BLaER1 treated with 17β-estradiol and CSF1 and Interleukin-3, amounts not matched to agents 10 nM and 100 nM (cell line): Measurements from ENCODE around the gene TRPM1.
"Not testable (repeated sequence)": the region's sequence is repeated elsewhere in the genome, so short reads cannot be mapped to it uniquely, and the experiment has no call there.

Experiments used
- H3K27ac ChIP-seq, 11 experiments: shearing (Covaris generic); formaldehyde crosslinking; 2 replicates each; pipeline ENCODE4 v1.8.1; 2022
- H3K27me3 ChIP-seq, 11 experiments: shearing (Covaris generic); formaldehyde crosslinking; 2 replicates each; pipeline ENCODE4 v1.8.1; 2022
- H3K36me3 ChIP-seq, 11 experiments: shearing (Covaris generic); formaldehyde crosslinking; 2 replicates each; pipeline ENCODE4 v1.8.1; 2022
- H3K4me1 ChIP-seq, 10 experiments: shearing (Covaris generic); formaldehyde crosslinking; 2 replicates each; pipeline ENCODE4 v1.8.1; 2022
- H3K4me2 ChIP-seq, 11 experiments: shearing (Covaris generic); formaldehyde crosslinking; 2 replicates each; pipeline ENCODE4 v1.8.1; 2022
- H3K4me3 ChIP-seq, 10 experiments: shearing (Covaris generic); formaldehyde crosslinking; 2 replicates each; pipeline ENCODE4 v1.8.1; 2022
- H3K9ac ChIP-seq, 11 experiments: shearing (Covaris generic); formaldehyde crosslinking; 2 replicates each; pipeline ENCODE4 v1.8.1; 2022
- H3K9me3 ChIP-seq, 11 experiments: shearing (Covaris generic); formaldehyde crosslinking; replicated peaks in 1 of 11; 2 replicates each; pipeline ENCODE4 v1.8.1; 2022
- H4K20me1 ChIP-seq, 11 experiments: shearing (Covaris generic); formaldehyde crosslinking; 2 replicates each; pipeline ENCODE4 v1.8.1; 2022
- Cebpa-rat ChIP-seq, 11 experiments: shearing (Covaris generic); IDR thresholded peaks; 2 replicates each; pipeline ENCODE4 v1.8.1; 2022

The TRPM1 gene

DNA sequence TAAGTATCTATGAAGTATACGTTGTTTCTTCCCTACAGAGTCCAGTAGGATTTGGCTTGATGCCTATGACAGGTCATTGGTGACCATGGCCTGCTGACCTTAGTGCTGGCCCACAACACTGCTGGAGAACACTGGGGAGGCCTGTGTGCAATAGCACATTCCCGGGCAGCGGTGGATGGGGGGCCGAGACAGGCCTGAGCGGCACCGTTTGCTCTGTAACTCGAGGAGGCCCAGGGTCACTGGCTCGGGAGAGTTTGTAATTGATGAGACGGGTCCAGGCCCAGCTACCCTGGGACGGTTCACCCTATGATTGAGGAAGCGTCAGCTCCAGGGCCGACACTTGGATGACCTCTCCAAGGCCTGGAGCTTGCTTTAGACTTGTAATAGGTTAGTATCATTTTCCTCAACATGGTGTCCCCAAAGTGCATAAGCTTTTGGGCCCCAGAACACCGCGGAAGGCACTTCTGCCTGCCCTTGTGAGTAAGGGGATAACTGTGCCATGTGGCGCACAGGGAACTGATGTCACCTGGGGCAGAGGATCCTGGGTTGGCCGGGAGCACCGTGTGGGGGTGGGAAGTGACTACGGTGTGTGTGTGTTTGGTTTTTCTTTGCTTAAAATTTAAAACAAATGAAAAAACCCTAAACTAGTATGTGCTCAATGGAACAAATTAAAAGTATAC lies 12.0 kb downstream of the TRPM1 start:
- Histone ChIP-seq H3K4me1 (no peaks in the 10 kb centered on the region; a peak in 1 of 20 replicates), H4K20me1 (no peaks in the 10 kb centered on the region), H3K4me2 (no peak overlapping the region), H3K4me3 (no peak overlapping the region), H3K27ac (no peak overlapping the region), H3K9ac (no peak overlapping the region), H3K27me3 (no peaks in the 10 kb centered on the region), H3K9me3 (peaks cover 0 to 14% (median 4%) of the 10 kb centered on the region in 11 experiments; a peak in 8 of 22 replicates), H3K36me3 (no peaks in the 10 kb centered on the region)
- TF ChIP-seq Cebpa-rat (IDR thresholded peaks at IDR 0.05), result no peak

DNA sequence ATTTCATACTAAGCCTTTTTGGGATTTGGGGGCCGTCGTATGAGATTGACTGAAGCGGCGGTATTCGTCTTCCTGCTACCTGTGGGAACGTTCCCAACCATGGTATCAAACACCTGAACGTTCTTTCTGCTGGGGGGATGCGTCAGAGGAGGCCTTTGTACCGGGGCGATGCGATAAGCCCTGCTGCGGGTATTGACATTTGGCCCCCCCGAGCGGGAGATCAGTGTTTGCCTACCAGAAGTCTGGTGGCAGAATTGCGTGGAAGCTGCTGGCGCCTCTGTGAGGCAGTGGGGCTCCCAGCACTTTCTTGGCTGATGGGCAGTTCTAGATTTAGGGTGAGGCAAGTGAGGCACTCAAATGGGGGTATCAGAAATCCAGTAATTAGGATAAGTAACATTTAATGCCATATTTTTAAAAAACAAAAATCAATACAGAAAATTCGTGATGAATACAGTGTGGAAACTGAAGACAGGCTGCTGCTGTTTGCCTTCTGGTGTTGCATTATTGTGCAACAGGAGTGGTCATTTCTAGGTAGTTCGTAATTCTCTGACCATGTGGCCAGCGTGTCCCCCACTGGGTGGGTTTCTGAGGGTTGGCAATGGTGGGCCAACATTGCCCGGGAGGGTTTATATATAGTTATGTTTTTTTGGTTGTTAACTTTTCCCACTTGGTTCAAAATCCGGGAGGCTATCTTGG lies 12.7 kb downstream of the TRPM1 start:
- peaks cover under 1 to 4% (median 2%) of the 10 kb centered on the region in 10 experiments; a peak in 17 of 20 replicates for H3K4me1 ChIP-seq
- H3K4me3 ChIP-seq, result no peak overlapping the region
- no peaks in the 10 kb centered on the region for H3K27me3 ChIP-seq
- TF ChIP-seq Cebpa-rat (IDR thresholded peaks at IDR 0.05), result peak in 2 of 11 experiments; percentile 15 to 60; a peak in 1 of 22 replicates
- no peak overlapping the region for H3K4me2 ChIP-seq
- H4K20me1 ChIP-seq, result no peaks in the 10 kb centered on the region
- no peaks in the 10 kb centered on the region for H3K36me3 ChIP-seq
- no peak overlapping the region for H3K27ac ChIP-seq
- H3K9me3 ChIP-seq, result peaks cover 0 to 14% (median 4%) of the 10 kb centered on the region in 11 experiments; a peak in 8 of 22 replicates
- H3K9ac ChIP-seq, result no peak overlapping the region

DNA sequence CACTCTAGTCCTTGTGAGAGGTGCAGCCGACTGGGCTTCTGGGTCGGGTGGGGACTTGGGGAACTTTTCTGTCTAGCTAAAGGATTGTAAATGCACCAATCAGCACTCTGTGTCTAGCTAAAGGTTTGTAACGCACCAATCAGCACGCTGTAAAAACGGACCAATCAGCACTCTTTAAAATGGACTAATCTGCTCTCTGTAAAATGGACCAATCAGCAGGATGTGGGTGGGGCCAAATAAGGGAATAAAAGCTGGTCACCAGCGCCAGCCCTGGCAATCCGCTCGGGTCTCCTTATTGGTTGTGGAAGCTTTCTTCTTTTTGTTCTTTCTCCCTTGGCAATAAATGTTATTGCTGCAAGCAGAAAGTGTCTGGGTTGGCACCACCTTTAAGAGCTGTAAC lies 13.5 kb downstream of the TRPM1 start:
- not testable (repeated sequence) for H3K9ac ChIP-seq, H3K27ac ChIP-seq, H3K4me2 ChIP-seq, H3K27me3 ChIP-seq, H3K4me3 ChIP-seq, H3K36me3 ChIP-seq, H4K20me1 ChIP-seq
- H3K4me1 ChIP-seq, result peaks cover 8 to 12% (median 9%) of the 10 kb centered on the region in 10 experiments
- H3K9me3 ChIP-seq, result peaks cover 0 to 14% (median 4%) of the 10 kb centered on the region in 11 experiments; a peak in 8 of 22 replicates

DNA sequence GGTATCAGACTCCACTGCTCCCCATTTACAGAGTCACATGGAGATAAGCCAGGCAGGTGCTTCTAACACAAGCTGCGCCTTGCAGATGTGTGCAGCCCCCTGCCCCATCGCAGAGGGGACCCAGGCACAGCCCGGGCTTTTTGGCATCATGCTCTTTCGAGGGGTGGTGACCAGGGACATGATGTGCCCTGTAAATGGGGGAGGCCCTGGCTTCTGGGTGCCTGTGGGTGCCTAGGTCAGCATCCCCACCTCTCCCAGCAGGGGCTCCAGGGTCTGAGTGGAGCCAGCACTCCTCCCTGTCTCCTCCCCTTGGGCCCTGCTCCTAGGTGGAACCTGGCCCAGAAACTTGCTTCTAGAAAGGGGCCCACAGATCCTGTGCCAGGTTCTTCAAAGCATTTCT lies 15.2 kb downstream of the TRPM1 start:
- Histone ChIP-seq H3K27me3 (no peaks in the 10 kb centered on the region), H3K4me2 (no peak overlapping the region)

DNA sequence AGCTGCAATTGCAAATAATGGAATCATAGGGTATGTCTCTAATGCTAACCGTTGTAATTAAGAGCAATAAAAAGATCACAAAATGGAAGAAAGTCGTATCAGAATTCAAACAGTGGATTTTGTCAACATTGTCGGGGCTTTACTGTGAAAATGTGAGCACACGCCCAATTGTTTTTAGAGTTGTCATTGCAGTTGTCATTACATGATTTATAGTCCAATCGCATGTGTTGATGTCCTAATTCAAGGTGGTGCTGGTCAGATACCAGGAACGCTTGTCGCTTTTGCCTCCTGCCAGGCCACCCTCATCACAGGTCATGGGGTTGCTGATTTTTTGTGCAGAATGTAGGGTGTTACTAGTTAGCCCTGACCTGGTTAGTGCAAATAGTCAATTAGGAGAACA lies 16.2 kb downstream of the TRPM1 start:
- no peak overlapping the region for H3K4me2 ChIP-seq
- no peak overlapping the region for H3K4me3 ChIP-seq
- H3K27me3 ChIP-seq, result no peaks in the 10 kb centered on the region
- no peak for TF ChIP-seq Cebpa-rat (IDR thresholded peaks at IDR 0.05)
- H3K36me3 ChIP-seq, result no peaks in the 10 kb centered on the region
- H3K4me1 ChIP-seq, result peaks cover 9 to 25% (median 14%) of the 10 kb centered on the region in 10 experiments
- peaks cover 0 to 14% (median 4%) of the 10 kb centered on the region in 11 experiments; a peak in 8 of 22 replicates for H3K9me3 ChIP-seq
- no peak overlapping the region for H3K9ac ChIP-seq
- H3K27ac ChIP-seq, result no peak overlapping the region
- H4K20me1 ChIP-seq, result no peaks in the 10 kb centered on the region

More for the DNA sequence above, 15.2 kb downstream of the TRPM1 start:
- H3K4me3 ChIP-seq, result no peak overlapping the region
- H3K36me3 ChIP-seq, result no peaks in the 10 kb centered on the region
- peaks cover 0 to 14% (median 4%) of the 10 kb centered on the region in 11 experiments; a peak in 8 of 22 replicates for H3K9me3 ChIP-seq
- no peak overlapping the region for H3K9ac ChIP-seq
- peaks cover 9 to 25% (median 14%) of the 10 kb centered on the region in 10 experiments for H3K4me1 ChIP-seq
- H3K27ac ChIP-seq, result no peak overlapping the region
- TF ChIP-seq Cebpa-rat (IDR thresholded peaks at IDR 0.05), result no peak
- H4K20me1 ChIP-seq, result no peaks in the 10 kb centered on the region

DNA sequence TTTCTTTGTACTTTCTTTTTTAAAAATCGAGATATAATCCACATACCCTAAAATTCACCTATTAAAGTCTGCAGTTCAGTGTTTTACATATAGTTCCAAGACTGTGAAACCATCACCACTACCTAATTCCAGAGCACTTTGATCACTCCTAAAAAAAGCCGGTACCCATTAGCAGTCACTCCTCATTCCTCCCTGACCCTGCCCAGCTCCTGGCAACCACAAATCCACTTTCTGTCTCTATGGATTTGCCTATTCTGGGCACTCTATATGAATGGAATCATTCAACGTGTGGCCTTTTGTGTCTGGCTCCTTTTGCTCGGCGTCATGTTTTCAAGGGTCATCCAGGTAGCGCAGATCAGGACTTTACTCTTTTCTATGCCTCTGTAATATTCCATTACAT lies 17.3 kb downstream of the TRPM1 start:
- peak overlapping the region in 5 of 11 experiments; percentile 62 to 80 (median 69); a peak in 10 of 22 replicates for H3K4me2 ChIP-seq
- H3K4me3 ChIP-seq, result no peak overlapping the region
- no peaks in the 10 kb centered on the region for H4K20me1 ChIP-seq
- no peak overlapping the region for H3K9ac ChIP-seq
- no peak for TF ChIP-seq Cebpa-rat (IDR thresholded peaks at IDR 0.05)
- peaks cover 0 to 13% (median 4%) of the 10 kb centered on the region in 11 experiments; a peak in 8 of 22 replicates for H3K9me3 ChIP-seq
- no peaks in the 10 kb centered on the region for H3K36me3 ChIP-seq
- no peak overlapping the region for H3K27ac ChIP-seq
- H3K27me3 ChIP-seq, result no peaks in the 10 kb centered on the region
- H3K4me1 ChIP-seq, result peaks cover 9 to 25% (median 14%) of the 10 kb centered on the region in 10 experiments

DNA sequence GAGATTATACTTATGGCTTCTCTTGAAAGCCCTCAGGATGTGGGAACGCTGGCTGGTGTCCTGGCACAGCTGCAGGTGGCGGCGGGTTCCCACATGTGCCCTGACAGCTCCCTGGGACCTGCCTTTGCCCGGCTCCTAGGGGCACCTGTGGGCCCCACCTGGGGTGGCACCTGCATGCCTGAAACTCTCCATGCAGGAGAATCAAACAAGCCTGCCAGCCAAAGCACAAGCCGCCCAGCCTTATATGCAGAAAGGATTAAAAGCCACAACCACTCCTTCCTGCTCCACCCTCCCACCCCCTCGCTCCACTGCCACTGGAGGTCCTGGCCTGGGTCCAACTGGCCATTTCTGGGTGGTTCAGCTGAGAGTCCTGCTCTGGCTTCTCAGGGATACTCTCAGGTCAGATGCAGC lies 18.1 kb downstream of the TRPM1 start:
- H3K4me2 ChIP-seq, result peak overlapping the region; percentile 36 to 80 (median 67)
- no peaks in the 10 kb centered on the region for H3K36me3 ChIP-seq
- H3K4me1 ChIP-seq, result peaks cover 9 to 25% (median 14%) of the 10 kb centered on the region in 10 experiments

DNA sequence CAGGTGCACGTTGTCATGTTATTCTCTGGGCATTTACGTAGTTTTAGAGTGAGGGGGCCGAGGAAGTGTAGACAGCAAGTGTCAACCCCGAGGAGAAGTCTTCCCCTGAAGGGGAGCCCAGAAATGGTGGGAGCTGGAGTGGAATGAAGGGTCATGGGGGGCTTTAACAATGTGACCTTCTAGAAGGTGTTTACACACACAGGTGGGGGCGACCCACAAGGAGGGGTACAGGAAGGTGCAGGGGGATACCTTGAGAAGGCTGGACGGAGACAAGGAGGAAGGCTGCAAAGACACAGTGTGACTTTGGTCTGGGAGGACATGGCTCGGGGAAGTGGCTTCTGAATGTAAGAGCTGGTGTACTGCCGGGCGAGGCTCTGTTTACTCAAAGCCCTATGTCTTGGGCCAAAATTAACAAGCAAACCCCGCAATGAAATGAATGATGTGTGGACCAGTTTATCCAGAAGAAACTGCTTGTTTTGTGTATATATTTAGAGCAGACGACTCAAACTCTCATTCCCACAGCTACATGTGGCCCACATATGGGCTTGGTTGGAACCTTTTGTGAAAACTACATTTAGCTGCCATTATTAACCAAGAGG lies 18.7 kb downstream of the TRPM1 start:
- H3K4me1 ChIP-seq, result peaks cover 9 to 26% (median 15%) of the 10 kb centered on the region in 10 experiments
- no peaks in the 10 kb centered on the region for H3K27me3 ChIP-seq
- TF ChIP-seq Cebpa-rat (IDR thresholded peaks at IDR 0.05), result no peak
- no peak overlapping the region for H3K4me3 ChIP-seq
- H3K36me3 ChIP-seq, result no peaks in the 10 kb centered on the region
- no peak overlapping the region for H3K9ac ChIP-seq
- peaks cover 0 to 5% (median 0%) of the 10 kb centered on the region in 11 experiments; a peak in 3 of 22 replicates for H3K9me3 ChIP-seq
- H3K27ac ChIP-seq, result no peak overlapping the region
- no peaks in the 10 kb centered on the region for H4K20me1 ChIP-seq
- H3K4me2 ChIP-seq, result peak overlapping the region; percentile 36 to 80 (median 67)

More for the DNA sequence above, 18.1 kb downstream of the TRPM1 start:
- Histone ChIP-seq H3K4me3 (no peak overlapping the region), H3K9me3 (peaks cover 0 to 5% (median 4%) of the 10 kb centered on the region in 11 experiments; a peak in 7 of 22 replicates), H3K27me3 (no peaks in the 10 kb centered on the region), H4K20me1 (no peaks in the 10 kb centered on the region), H3K9ac (no peak overlapping the region), H3K27ac (no peak overlapping the region)
- no peak for TF ChIP-seq Cebpa-rat (IDR thresholded peaks at IDR 0.05)

DNA sequence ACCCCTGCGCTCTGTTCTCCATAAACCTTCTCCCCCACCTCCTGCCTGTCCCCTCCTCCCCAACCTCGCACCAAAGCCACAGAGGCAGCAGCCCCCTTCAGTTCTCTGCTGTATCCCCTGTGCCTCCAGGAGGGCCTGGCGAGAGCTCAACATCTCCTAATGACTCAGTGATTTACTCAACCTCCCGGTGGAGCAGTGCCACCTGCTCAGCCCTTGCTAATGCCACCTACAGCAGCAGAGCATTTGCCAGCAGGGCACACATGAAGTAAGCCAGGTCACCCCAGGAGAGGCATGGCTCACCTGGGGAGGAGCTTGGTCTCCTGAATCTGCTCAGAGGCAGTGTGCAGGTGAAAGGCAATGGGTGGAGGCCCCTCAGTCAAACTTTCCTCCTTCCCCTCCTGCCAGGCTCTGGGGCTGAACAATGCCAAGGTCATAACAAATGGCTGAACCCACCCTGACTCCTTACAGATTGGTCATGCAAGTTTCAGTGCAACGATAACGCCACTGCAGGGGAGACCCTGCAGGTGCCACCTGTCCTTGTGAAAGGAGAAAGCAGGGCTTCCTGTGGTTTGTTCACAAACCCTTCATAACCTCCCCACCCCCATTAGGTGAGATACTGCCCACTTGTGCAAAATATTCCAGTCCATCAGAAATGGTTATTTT lies 19.8 kb downstream of the TRPM1 start:
- H3K4me3 ChIP-seq, result no peak overlapping the region
- no peaks in the 10 kb centered on the region for H4K20me1 ChIP-seq
- no peak overlapping the region for H3K27ac ChIP-seq
- H3K4me2 ChIP-seq, result peak overlapping the region in 3 of 11 experiments; percentile 3 to 29 (median 14); a peak in 3 of 22 replicates
- TF ChIP-seq Cebpa-rat (IDR thresholded peaks at IDR 0.05), result no peak
- peaks cover 9 to 35% (median 20%) of the 10 kb centered on the region in 10 experiments for H3K4me1 ChIP-seq
- no peak overlapping the region for H3K9ac ChIP-seq
- H3K27me3 ChIP-seq, result no peaks in the 10 kb centered on the region
- no peaks in the 10 kb centered on the region for H3K36me3 ChIP-seq
- H3K9me3 ChIP-seq, result no peaks in the 10 kb centered on the region
